Kasumi-1 (cell line): ENCODE measurements around the gene RANGRF.

ENCODE experiments used
- DNase-seq, 2 experiments: peaks; one replicate each; lab custom pipeline; 2025; lab: John Stamatoyannopoulos, UW

RANGRF gene

GRCh38 chr17:8314797-8315763 lies 26.6 kb downstream of the RANGRF start:
- DNase-seq = no peak

- DNase-seq = no peak
Measured at GRCh38 chr17:8315764-8316217, 27.3 kb downstream of the RANGRF start.

GRCh38 chr17:8318010-8318935 lies 29.8 kb downstream of the RANGRF start:
- DNase-seq = no peak

GRCh38 chr17:8320262-8320661 lies 31.8 kb downstream of the RANGRF start:
- no peak for DNase-seq

DNA sequence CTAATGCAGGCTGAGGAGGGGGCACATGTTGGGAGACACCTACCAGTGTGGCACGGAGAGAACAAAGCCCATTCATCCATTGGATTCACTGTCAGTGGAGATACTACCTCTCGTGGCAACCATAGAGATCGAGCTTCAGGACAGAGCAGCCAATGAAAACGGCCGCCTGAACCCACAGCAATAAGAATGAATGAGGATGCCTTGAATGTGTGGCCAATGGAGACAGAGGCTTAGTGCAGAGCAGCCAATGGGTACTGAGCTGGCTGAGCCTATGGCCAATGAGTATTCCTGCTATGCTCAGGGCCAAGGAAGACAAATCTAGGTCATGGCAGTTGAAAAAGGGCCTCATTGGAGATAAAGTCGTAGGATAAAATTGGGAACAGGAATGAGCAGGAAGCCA lies 32.5 kb downstream of the RANGRF start:
- DNase-seq = no peak

GRCh38 chr17:8322061-8322460 lies 33.6 kb downstream of the RANGRF start:
- no peak for DNase-seq

- DNase-seq = no peak
Measured at GRCh38 chr17:8324132-8324531, 35.7 kb downstream of the RANGRF start.

- peak in 1 of 2 experiments; percentile 14 for DNase-seq
Measured at GRCh38 chr17:8324923-8325322, 36.5 kb downstream of the RANGRF start.

GRCh38 chr17:8326511-8327302 lies 38.2 kb downstream of the RANGRF start:
- peak; percentile 2 to 31 for DNase-seq

DNA sequence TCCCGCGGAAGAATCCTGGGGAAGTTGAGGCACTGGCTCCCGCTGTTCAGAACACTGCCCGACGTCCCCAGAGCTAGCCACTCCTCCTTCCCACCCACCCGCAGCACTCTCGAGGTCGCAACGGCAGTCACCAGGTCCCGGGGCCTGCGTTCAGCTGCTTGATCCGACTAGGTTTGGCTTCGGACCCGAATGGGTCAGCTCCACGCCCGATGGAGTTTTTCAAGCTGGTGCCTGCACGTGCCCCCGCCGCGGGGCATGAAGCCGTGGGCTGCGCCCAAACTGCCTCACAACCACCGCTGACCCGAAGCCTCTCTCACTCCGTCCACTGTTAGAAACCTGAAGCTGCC lies 38.8 kb downstream of the RANGRF start:
- DNase-seq = no peak

GRCh38 chr17:8332128-8332527 lies 43.7 kb downstream of the RANGRF start:
- no peak for DNase-seq

DNA sequence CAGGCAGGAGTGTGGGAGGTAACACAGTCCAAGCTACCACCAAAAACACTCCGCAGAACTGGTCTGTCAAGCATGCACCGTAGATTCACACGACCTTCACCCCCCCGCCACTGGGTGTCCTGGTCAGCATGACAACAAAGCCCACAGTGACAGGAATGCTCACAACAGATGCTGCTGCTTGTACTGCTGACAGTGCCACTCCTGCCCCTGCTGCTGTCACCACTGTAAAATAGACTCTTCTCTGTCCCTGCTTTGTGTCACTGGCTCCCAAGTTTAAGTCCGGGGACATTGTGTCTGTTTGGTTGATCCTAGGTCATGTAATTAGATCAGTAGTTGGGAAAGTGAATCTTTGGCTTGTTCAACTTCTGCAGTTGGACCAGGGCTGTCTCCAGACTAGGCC lies 44.2 kb downstream of the RANGRF start:
- DNase-seq = no peak

DNA sequence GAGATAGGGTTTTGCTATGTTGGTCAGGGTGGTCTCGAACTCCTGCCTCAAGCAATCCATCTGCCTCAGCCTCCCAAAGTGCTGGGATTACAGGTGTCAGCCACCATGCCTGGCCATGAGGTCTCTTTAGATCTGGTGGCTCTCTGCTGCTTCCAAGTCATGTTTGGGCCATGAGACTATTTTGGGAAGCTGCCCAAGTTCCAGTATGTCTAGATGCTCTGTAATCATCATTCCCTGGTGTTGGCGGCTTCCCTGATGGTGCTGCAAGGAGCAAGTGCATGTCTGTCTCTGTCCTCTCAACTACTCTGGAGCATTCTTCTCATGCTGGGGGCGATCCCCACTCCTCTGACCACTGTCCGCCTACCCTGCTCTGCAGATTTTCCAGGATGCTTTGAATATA lies 44.8 kb downstream of the RANGRF start:
- no peak for DNase-seq

DNA sequence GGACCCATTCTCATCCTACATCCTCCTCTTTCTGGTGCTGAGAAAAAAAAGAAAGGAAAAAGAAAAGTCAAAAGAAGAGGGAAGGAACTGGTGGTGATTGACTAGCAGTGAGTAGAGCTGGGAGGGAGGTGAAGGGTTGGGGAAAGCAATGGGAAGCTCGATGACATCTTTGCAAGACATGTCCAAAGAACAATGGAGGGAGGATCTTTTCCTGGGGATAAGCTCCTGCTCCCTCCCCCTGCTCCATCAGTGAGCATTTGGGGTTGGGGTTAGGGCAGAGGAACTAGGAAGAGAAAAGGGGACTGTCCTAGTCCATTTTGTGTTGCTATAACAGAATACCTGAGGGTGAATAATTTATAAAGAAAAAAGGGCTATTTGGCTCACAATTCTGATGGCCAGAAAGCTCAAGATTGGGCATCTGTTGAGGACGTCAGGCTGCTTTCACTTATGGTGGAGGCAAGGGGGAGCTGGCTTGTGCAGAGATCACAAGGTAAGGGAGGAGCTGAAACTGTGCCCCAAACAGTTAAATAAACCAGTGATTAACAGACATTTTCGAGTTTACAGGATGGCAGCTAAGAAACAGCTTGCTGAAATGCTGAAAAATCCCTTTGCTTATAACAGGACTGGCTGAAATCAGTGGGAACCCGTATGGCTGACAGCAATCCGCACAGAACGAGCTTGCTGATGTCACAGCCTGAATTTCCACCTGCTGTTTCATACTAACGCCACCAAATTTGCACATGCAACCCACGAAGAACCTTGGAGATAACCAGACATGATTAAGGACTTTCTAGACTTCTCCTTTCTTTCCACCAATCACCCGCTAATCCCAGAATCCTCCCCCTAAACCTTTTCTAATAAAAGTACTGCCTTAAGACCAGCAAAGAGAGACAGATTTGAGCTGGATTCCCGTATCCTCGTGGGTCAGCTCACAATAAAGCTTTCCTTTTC lies 49.6 kb downstream of the RANGRF start:
- DNase-seq = no peak

- no peak for DNase-seq
Measured at GRCh38 chr17:8338753-8339140, 50.3 kb downstream of the RANGRF start.

GRCh38 chr17:8339540-8339939 lies 51.1 kb downstream of the RANGRF start, which contains the start of gene ODF4:
ODF4 (plus strand) TSS chr17:8339840; CDS start chr17:8340052, 212 bp downstream.
- no peak for DNase-seq
